Measurements from ENCODE around the gene GAPVD1. TPM values are rescaled to one million over a fixed set of nuclear protein-coding genes. Genes with fewer than 3 reads are reported as not detected.

Gene GAPVD1
- total RNA-seq, 1 donor from 2014 or later: 49.5 TPM

GRCh38 chr9:125269014-125269397, 7.4 kb downstream of the GAPVD1 start:
- DNase-seq (ENCODE audit: low spot score, unreplicated experiment): no peak
- Mint-ChIP-seq H3K27me3 (no peaks in the 10 kb centered on the region), H3K4me1 (ENCODE audit: low read depth) (peaks cover 17% of the 10 kb centered on the region), H3K27ac (no peak overlapping the region), H3K4me3 (ENCODE audit: low read depth) (no peak overlapping the region), H3K36me3 (ENCODE audit: insufficient read depth) (peaks cover 7% of the 10 kb centered on the region), H3K9me3 (ENCODE audit: low read depth) (no peaks in the 10 kb centered on the region)
- no peak for TF ChIP-seq CTCF (IDR thresholded peaks at IDR 0.05; ENCODE audit: unreplicated experiment)

- H3K9me3 Mint-ChIP-seq (ENCODE audit: low read depth): no peaks in the 10 kb centered on the region
- no peak for DNase-seq (ENCODE audit: low spot score, unreplicated experiment)
- H3K4me1 Mint-ChIP-seq (ENCODE audit: low read depth): peaks cover 21% of the 10 kb centered on the region
- no peak overlapping the region for H3K4me3 Mint-ChIP-seq (ENCODE audit: low read depth)
- peak overlapping the region; percentile 31 for H3K27ac Mint-ChIP-seq
- TF ChIP-seq CTCF (IDR thresholded peaks at IDR 0.05; ENCODE audit: unreplicated experiment): no peak
- H3K27me3 Mint-ChIP-seq: no peaks in the 10 kb centered on the region
- H3K36me3 Mint-ChIP-seq (ENCODE audit: insufficient read depth): peaks cover 4% of the 10 kb centered on the region
These were observed 9.5 kb downstream of the GAPVD1 start for GRCh38 chr9:125271081-125271480.

- Mint-ChIP-seq H3K27ac (peak overlapping the region; percentile 90), H3K36me3 (ENCODE audit: insufficient read depth) (peaks cover 6% of the 10 kb centered on the region), H3K27me3 (no peaks in the 10 kb centered on the region), H3K4me1 (ENCODE audit: low read depth) (peaks cover 25% of the 10 kb centered on the region), H3K4me3 (ENCODE audit: low read depth) (no peak overlapping the region), H3K9me3 (ENCODE audit: low read depth) (peaks cover 2% of the 10 kb centered on the region)
- TF ChIP-seq CTCF (IDR thresholded peaks at IDR 0.05; ENCODE audit: unreplicated experiment): no peak
- no peak for DNase-seq (ENCODE audit: low spot score, unreplicated experiment)
These were observed 11.1 kb downstream of the GAPVD1 start for GRCh38 chr9:125272697-125273096.

GRCh38 chr9:125276771-125277170, 15.1 kb downstream of the GAPVD1 start:
- DNase-seq (ENCODE audit: low spot score, unreplicated experiment): no peak
- Mint-ChIP-seq H3K4me3 (ENCODE audit: low read depth) (no peak overlapping the region), H3K27me3 (no peaks in the 10 kb centered on the region), H3K27ac (no peak overlapping the region), H3K36me3 (ENCODE audit: insufficient read depth) (peaks cover 6% of the 10 kb centered on the region), H3K9me3 (ENCODE audit: low read depth) (peaks cover 2% of the 10 kb centered on the region), H3K4me1 (ENCODE audit: low read depth) (peaks cover 22% of the 10 kb centered on the region)
- no peak for TF ChIP-seq CTCF (IDR thresholded peaks at IDR 0.05; ENCODE audit: unreplicated experiment)

- H3K27ac Mint-ChIP-seq: no peak overlapping the region
- H3K27me3 Mint-ChIP-seq: no peaks in the 10 kb centered on the region
- no peak for DNase-seq (ENCODE audit: low spot score, unreplicated experiment)
These were observed 15.8 kb downstream of the GAPVD1 start for GRCh38 chr9:125277411-125277810.

More at GRCh38 chr9:125277411-125277810, 15.8 kb downstream of the GAPVD1 start:
- TF ChIP-seq CTCF (IDR thresholded peaks at IDR 0.05; ENCODE audit: unreplicated experiment): no peak
- Mint-ChIP-seq H3K9me3 (ENCODE audit: low read depth) (peaks cover 2% of the 10 kb centered on the region), H3K4me1 (ENCODE audit: low read depth) (peaks cover 18% of the 10 kb centered on the region), H3K4me3 (ENCODE audit: low read depth) (no peak overlapping the region), H3K36me3 (ENCODE audit: insufficient read depth) (peaks cover 6% of the 10 kb centered on the region)
